Measurements from ENCODE around the gene CTR9.

Gene CTR9

DNA sequence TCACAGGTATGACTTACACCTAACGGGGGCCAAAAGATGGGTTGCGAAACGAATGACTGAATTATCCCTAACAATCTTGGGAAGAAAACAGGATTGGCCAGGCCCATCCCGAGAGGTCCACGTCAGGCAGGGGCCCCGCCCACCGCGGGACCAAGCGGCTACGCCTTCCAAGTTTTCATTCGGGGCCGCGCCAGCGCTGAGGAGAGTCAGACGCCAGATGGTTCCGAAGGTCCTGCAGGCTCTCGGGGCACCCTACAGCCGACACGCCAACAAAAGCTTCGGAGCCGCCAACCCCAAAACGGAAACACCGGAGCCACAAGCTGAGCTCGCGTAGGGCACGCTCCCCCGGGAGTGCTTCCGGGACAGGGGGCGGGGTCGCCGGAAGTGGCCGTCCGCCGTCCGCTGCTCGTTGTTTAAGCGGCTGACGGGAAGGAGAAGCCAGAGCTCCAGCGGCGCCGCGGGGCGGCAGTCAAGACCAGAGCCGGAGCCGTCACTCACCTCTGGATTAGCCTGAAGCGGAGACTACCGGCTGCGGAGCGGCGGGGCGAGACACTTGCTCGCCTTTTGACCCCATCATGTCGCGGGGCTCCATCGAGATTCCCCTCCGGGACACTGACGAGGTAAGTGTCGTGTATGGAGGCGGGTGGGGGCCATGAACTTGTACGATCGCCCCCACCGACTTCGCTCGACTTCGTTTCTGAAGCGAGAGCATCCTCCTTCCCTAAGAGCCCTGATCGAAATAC is at the start of gene CTR9:
Gene CTR9 (plus strand): TSS at position 409 of the 743 bp plus-strand sequence. CDS start 167 bp downstream, at position 576.
- peak within 1 kb of the TSS; percentile 96 for H3K4me3 ChIP-seq (ENCODE audit: low read depth, low read length)

DNA sequence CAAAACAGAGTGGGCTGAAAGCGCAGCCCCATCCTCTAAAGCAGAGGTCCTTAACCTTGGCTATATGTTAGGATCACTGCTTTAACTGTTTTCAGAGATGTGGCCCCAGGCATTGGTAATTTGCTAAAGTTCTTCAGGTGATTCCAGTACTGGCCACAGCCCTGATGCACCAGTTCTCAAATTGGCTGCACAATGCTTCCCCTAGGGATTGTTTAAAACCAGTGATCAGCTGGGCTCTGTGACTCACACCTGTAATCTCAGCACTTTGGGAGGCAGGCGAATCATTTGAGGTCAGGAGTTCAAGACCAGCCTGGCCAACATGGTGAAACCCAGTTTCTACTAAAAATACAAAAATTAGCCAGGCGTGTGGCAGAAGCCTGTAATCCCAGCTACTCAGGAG is 49.1 kb upstream of the CTR9 start:
- H3K4me3 ChIP-seq (ENCODE audit: low read depth, low read length) = no peak overlapping the region

DNA sequence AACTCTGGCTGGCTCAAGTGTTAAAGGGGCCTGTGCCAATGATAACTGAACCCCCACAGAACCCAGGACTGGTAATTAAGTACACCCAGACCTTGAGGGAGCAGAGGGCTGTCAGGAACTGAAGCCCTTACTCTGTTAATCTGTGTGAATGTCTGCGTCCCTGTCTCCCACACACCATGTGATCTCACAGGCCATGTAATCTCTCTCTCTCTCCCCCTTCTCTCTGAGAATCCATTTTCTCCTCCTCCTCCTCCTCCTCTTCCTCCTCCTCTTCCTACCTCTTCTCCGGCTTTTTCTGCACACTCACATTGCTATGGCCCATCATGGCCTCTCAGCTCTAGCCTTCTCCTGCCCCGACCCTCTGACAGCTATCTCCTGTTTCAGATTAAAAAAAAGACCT is 42.9 kb upstream of the CTR9 start:
- no peak overlapping the region for H3K4me3 ChIP-seq (ENCODE audit: low read depth, low read length)

DNA sequence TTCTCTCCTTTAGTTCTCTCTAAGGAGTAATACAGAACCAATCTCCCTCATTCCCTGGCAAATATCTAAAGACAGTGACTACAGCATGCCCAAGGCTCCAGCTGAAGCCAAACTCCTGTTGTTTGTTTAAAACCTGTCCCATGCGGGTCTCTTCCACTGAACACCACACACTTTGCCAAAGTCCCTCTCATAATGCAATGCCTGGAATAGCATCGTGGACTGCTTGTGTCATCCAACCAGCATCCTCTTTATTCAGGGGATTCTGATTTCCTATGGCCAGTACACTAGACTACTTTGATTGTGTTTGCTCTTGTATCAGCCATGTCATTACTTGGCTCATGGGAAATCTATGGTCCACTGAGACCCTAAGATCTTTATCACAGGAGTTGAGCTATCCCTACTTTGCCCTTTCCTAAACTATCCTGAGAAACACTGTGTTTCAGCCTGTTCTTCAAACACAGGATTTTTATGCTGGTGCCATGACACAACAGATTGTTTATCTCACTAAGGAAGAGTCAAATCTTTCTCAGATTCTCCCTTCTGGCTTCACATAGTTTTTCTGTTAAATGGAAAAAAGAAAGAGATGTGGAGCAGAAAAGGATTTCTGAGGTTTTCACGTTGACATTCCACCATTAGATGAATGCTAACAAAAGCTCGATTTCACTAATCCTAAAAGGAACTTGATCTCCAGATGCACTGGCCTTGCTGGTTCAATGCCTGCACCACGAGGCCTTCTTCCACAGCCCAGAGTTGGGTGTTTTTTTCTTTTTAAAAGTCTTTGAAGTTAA is 41.6 kb upstream of the CTR9 start:
- H3K4me3 ChIP-seq (ENCODE audit: low read depth, low read length) = no peak overlapping the region

DNA sequence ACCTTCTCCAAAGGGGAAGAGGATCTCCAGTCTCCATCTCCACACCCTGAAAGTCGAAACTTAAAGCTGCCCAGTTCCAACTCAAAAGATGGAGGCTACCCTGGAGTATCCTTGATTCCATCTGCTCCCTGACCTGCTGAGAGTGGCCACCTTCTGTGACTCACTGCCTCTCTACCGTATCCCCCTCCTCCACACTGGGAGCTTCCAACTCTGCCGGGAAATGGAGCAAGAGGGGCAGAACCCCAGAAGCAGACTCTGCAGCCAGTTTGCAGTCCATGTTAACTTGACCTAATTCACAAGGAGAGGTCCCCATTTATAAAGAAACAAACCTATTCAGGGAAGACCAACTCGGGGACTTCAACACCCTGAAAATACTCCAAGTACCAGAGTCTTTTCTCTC is 35.5 kb upstream of the CTR9 start:
- H3K4me3 ChIP-seq (ENCODE audit: low read depth, low read length) = no peak overlapping the region

DNA sequence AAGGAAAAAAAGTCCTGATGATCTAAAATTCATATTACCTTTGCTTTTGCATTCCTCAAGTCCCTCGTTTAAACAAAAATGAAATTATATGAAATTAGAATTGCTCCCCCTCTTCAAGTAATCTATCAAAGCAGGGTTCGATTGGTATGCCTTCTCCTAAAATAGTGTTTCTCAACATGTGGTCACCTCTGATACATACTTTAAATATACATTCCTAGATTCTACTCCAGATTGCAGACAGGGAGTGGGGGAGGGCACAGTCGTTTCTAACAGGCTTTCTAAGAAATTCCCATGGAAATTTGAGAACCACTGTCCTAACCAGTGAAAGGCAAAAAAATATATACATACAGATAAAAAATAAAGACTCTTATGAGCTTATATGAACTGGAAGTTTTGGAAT is 34.9 kb upstream of the CTR9 start:
- H3K4me3 ChIP-seq (ENCODE audit: low read depth, low read length) = no peak overlapping the region

DNA sequence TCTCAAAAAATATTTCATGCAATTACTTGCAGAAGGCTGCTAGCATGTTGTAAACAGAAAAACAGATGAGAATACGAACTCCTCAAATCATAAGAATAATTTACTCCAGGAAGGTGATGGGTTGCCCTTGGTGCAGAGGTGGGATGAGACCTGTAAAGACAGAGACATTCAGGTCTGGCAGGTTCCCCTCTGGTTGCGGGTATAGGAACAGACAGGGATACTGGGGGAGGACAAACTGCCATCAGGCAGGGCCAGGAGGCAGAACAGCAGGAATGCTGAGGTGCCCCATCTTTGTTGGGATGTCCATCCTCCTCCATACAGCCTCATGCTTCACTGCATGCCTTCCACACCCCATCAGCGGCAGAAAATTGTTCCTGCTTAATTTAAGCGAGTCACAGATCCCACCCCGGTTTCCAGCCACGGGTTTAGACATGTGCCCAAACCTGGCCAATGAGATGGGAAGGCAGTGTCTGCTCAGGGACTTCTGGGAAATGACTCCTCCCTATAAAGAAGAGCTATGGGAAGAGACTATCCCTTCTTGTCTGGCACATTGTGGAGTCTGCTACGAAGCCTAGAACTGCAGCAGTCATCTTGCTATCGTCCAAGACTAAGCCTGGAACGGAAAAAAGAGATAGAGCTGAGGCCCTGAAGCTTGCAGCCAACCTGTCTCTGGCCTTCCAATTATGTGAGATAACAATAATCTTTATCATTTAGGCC is 34.3 kb upstream of the CTR9 start:
- H3K4me3 ChIP-seq (ENCODE audit: low read depth, low read length) = no peak overlapping the region

DNA sequence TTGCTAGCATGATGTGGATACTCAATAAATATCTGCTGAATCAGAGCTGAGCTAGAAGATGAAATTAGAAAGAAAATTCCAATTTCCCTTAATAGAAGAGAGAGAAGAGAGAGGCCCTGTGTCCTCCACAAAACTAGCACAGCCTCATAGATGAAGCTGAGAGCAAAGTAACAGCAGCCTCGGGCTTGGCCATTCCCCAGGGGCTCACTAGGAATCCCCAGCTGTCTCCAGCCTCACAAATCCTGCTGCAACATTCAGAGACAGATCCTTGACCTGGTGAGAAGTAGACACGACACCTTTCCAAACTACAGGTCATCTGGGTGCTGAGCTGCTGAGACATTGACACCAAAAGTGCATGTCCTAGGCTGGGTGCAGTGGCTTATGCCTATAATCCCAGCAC is 31.4 kb upstream of the CTR9 start:
- no peak overlapping the region for H3K4me3 ChIP-seq (ENCODE audit: low read depth, low read length)

DNA sequence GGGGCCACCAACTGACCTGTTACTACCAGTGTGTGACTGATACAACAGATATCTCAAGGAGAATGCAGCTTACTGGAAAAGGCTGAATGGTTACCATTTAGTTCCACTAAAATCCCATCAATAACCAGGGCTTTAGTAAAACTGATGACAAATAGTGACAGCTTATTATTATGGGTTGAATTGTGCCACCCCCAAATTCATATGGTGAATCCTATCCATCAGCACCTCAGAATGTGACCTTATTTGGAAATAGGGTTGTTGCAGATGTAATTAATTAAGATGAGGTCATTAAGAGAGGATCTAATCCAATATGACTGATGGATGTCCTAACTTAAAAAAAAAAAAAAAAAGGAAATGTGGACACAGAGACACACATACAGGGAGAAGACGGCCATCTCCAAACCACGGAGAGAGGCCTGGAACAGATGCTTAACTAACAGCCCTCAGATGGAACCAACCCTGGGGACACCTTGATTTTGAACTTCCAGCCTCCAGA is 30.1 kb upstream of the CTR9 start:
- no peak overlapping the region for H3K4me3 ChIP-seq (ENCODE audit: low read depth, low read length)

DNA sequence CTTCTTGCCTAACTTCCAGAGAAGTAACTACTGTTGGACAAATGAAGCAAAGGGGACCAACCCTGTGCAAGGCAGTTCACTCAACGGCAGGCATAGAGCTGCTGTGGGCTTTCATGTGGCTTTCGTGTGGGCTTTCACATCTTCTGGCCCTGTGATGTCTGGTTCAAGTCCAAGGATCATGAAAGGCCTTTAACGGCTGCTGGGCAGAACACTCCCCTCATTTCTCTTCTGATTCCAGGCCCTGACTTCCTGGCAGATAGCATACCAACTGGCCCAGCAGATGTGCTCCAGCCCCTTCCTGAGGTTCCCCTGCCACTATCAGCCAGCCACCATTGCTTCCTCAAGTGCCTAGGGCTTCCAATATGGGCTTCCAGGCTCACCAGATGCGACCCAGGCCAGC is 28.7 kb upstream of the CTR9 start:
- no peak overlapping the region for H3K4me3 ChIP-seq (ENCODE audit: low read depth, low read length)

DNA sequence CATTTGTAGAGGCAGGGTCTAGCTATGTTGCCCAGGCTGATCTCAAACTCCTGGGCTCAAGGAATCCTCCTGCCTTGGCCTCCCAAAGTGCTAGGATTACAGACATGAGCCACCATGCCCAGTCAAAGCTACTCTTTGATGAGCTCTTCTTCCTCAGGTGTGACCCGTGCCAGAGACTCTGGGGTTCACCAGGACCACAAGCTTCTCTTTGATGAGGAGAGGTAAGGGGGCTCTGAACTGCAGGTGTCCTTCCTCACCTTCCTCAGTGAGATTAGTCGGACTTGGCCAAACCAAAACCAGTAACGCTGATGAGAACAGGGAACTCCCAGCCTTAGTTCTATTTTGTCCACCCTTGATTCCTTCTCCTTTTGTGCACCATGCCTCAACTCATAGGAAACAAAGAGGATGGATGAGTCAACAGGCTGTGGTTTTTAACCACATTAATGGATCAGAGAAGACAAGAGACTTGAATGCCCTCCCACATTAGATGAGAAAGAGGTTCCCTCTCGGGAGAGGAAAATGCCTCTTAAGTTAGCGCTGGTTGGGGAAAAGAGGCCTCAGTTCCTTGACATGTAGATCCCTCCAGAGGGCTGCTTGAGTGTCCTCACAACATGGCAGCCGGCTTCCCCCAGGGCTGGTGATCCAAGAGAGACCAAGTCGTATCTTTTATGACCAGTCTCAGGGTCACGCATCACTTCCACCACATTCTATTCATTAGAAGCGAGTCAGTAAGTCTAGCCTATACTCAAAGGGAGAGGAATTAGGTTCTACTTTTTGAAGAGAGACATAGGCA is 25.7 kb upstream of the CTR9 start:
- H3K4me3 ChIP-seq (ENCODE audit: low read depth, low read length) = no peak overlapping the region

DNA sequence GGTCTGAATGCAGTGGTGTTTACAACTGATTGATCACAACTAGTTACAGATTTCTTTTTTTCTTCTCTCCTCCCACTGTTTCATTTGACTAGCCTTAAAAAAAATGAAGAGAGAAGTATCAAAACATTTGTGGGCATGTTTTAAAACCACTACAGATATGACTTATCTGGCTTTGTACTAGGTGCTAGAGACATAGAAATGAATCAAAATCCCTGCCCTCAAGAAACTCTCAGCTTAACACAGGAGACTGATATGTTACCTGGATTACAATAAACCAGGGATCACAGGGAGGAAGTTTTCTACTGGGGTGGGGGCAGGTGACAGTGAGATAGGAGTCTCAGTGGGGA is 25.2 kb upstream of the CTR9 start:
- no peak overlapping the region for H3K4me3 ChIP-seq (ENCODE audit: low read depth, low read length)

DNA sequence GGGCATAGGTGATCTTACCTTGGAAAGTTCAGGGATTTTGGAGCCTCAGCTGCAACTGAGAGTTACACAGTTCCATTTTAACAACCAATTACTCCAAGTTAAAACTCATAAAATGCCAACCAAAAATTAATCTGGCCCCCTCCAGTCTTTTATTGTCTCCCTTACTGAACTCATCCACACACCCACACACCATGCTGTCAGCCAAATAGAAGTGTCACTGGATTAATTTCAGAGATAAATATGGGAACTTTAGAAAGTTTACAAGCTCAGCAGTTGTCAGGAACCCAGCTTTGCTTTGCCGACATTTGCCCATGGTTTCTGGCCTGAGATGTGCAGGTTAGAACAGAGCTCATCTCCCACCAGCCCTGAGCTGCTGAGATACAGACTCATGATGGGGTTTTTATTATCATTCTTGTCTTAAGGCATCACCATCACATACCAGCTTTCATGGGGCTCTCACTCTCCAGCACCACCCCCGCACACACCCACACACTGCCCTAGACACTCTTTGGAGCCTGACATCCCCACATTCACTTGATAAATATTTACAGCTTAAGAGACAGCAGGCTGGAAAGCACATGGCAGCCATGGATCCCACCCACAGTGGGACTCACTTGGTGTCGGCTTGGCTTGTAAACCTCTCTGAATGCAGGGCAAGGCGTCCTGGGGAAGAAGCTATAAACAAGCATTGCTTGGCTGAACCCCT is 23.7 kb upstream of the CTR9 start:
- H3K4me3 ChIP-seq (ENCODE audit: low read depth, low read length) = no peak overlapping the region

DNA sequence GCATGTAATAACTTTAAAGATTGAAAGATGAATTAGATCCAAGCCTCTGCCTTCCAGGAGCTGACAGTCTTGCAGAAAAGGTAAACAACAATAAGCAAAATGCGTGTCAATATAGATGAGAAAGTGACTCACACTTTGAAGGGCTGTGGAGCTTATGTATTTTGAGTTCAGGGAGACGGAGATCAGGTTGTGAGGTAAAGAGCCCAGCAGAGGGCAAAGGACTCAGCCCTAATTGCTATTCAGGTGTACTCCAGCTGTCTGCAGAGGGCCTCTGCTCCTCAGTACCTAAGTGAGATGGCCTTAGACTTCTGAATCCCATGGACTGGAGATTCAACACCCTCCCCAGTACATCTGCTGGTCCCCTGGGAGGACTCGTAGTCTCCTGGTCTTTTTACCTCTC is 22.9 kb upstream of the CTR9 start:
- no peak overlapping the region for H3K4me3 ChIP-seq (ENCODE audit: low read depth, low read length)

DNA sequence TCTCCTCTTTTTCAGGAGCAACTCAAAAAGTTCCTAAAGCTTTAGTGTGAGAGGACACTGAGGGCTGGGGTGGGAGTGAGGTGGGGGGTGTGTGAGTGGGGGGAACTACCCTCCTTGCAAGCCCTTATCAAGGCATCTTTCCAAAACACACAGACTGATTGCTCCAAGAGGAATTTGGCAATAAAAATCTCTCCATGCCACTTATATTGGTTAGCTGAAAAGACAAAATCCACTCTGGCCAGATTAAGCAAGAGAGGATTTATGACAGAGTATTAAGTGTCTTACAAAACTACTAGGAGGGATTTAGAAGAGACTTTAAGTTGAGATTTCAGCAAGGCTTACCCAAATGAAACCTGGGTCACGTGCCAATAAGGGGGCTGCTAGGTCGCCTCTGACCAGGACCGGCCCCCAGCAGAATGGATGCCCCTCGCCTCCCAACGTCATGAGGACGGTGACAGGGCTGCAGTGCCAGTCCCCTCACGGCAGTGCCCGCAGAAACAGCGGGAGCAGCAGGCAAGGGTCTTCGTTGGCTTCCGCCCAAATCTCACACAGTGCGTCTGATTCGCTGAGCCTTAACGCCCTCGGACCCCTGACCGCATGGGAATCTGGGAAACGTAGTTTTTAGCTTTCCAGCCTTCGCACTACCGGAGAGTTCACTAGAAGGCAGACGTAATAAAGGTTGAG is 22.1 kb upstream of the CTR9 start:
- peak overlapping the region; percentile 59 for H3K4me3 ChIP-seq (ENCODE audit: low read depth, low read length)

DNA sequence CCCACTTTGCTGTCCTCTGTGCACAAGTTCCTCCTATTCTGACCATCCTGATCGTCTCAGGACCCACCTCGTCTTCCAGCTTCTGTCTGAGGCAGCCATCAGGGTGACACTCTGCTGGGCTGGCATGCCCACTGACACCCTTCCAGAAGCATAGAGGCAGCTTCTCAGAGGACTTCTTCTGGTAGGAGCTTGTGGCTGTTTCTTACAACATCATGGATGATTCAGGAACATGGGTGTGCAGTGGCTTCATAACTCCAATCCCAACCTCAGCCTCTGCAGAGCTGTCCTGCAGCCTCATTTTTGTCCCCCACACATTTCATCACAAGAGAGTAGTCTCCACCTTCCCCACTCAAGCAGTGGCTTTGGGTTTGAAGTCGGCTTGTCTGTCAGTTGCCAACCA is 20.9 kb upstream of the CTR9 start:
- no peak overlapping the region for H3K4me3 ChIP-seq (ENCODE audit: low read depth, low read length)

DNA sequence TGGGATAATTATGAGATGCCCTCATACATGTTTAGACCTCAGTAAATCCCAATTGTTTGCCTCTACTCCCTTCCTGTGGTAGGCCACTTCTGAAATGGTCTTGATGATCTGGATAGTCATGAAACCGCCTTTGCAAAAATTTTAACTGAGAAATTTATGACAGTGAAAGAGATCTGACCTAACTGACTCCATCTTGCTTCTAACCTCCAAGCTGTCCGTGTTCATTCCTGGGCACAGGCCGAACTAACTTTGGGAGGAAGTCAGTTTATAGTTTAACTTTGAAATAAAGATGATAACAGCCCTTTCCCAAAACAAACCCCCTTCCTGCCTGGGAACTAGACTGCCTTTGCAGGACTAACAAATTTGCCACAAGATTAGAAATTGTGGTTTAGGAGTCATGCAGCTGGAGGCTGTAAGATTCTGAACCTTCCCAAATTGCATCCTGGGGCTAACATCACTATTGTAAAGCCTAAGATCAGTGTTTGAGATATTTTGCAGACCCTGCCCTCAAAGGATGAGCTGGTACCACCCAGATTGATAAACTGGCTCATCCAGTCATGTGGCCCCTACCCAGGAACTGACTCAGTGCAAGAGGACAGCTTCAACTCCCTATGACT is 19.9 kb upstream of the CTR9 start:
- no peak overlapping the region for H3K4me3 ChIP-seq (ENCODE audit: low read depth, low read length)

DNA sequence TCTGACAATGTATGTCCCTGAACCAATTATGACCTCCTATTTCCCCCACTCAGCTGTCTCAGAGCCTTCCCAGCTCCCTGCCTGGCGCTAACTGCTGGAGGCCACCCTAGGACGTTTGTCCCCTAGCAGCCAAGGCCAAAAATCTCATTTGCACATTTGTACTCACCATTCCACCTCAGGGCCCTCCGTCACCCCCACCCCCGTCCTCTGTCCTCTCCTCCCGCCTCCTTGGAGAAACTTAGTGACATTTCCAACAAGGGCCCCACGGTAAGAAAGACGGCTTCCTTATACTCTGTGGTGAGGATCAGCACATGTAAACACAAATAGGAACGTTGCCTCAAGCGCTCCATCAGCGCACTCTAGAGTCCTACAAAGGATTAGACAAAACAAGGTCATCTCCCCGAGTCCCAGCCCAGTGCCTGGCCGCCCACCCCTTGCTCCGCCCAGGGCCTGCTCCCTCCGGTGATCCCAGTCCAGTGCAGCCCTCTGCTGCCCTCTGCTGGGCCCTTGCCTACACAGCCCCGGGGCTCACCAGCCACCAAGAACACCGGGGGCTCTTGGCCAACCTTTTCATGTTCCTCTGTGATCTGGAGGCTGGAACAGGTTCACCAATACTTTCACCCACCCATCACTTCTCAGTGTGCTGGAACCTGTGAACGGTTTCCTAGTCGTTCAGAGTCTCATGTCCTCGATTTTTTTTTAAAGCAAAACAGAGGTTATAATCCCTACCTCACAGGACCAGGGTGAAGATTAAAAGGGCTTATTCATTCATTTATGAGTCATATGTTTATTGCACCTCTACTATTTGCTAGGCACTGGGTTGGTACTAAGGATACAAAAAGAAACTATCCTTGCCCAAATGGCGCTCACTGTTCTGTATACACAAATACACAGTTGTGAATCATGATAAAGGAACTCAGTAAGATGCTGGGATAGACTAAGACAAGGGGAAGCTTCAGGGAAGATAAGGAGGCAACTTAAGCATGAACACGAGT is 15.3 kb upstream of the CTR9 start:
- no peak overlapping the region for H3K4me3 ChIP-seq (ENCODE audit: low read depth, low read length)
